ENCODE measurements around the gene RFC2. TPM values are rescaled to one million over a fixed set of nuclear protein-coding genes. Genes with fewer than 3 reads are reported as not detected.

RFC2 gene
- polyA plus RNA-seq, 1 of the 3 experiments (the other 2 are of a cell fraction): 31.2 TPM

- peaks cover 14% of the 10 kb centered on the region for H3F3A ChIP-seq (replicated peaks; ENCODE audit: insufficient read depth)
- no peaks in the 10 kb centered on the region for H3K27me3 ChIP-seq (ENCODE audit: insufficient read depth)
- ChIA-PET CTCF (interaction anchor here (1.1 to 2.1 kb wide), 3 partner anchors 42 to 153 kb away, joined by 4 to 5 read pairs (median 5); no protein-coding TSS in a partner anchor), POLR2A (no interaction called here)
- H3K9ac ChIP-seq: no peak overlapping the region
- H4K20me1 ChIP-seq (ENCODE audit: insufficient read depth): no peaks in the 10 kb centered on the region
- DNase-seq: no peak
- no peaks in the 10 kb centered on the region for H3K9me2 ChIP-seq
- peaks cover 3% of the 10 kb centered on the region in 2 experiments; a peak in 1 of 4 replicates for H3K4me1 ChIP-seq (ENCODE audit: control insufficient read depth in 1 of 2, insufficient read depth in 2 of 2, low read depth in 1 of 2, low read length in 1 of 2)
- H3K4me2 ChIP-seq: no peak overlapping the region
- WGBS (ENCODE audit: low lambda C conversion rate): 97% methylated on average over 6 of the region's 6 CpGs
- H3K27ac ChIP-seq (ENCODE audit: low read depth in 2 of 2, low read length in 1 of 2): no peak overlapping the region
- no peak overlapping the region for H3K4me3 ChIP-seq (ENCODE audit: low read depth in 2 of 2, low read length in 1 of 2)
- H3K79me2 ChIP-seq (ENCODE audit: insufficient read depth): peaks cover 16% of the 10 kb centered on the region
- no peak overlapping the region for H2AFZ ChIP-seq (ENCODE audit: low read depth)
- TF ChIP-seq FOXM1 (IDR thresholded peaks at IDR 0.05; ENCODE audit: low read depth): no peak
- no peak for TF ChIP-seq RAD21 (IDR thresholded peaks at IDR 0.05; ENCODE audit: low read length)
- TF ChIP-seq, protein P1, sequence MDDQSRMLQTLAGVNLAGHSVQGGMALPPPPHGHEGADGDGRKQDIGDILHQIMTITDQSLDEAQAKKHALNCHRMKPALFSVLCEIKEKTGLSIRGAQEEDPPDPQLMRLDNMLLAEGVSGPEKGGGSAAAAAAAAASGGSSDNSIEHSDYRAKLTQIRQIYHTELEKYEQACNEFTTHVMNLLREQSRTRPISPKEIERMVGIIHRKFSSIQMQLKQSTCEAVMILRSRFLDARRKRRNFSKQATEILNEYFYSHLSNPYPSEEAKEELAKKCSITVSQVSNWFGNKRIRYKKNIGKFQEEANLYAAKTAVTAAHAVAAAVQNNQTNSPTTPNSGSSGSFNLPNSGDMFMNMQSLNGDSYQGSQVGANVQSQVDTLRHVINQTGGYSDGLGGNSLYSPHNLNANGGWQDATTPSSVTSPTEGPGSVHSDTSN (IDR thresholded peaks at IDR 0.05): no peak
- no peak for TF ChIP-seq SMC3 (IDR thresholded peaks at IDR 0.05; ENCODE audit: low read depth, low read length)
- H3K9me3 ChIP-seq: no peaks in the 10 kb centered on the region
- H3K36me3 ChIP-seq (replicated peaks in 1 of 2; ENCODE audit: control insufficient read depth in 1 of 2, insufficient read depth in 2 of 2, low read length in 1 of 2): peaks cover 10 to 55% of the 10 kb centered on the region in 2 experiments
These were observed 6.0 kb downstream of the RFC2 start for GRCh38 chr7:74248156-74248555.

GRCh38 chr7:74246497-74246896, 7.7 kb downstream of the RFC2 start:
- no peaks in the 10 kb centered on the region for H4K20me1 ChIP-seq (ENCODE audit: insufficient read depth)
- no peak overlapping the region for H2AFZ ChIP-seq (ENCODE audit: low read depth)
- peaks cover 16 to 66% of the 10 kb centered on the region in 2 experiments for H3K36me3 ChIP-seq (replicated peaks in 1 of 2; ENCODE audit: control insufficient read depth in 1 of 2, insufficient read depth in 2 of 2, low read length in 1 of 2)
- no peak overlapping the region for H3K4me3 ChIP-seq (ENCODE audit: low read depth in 2 of 2, low read length in 1 of 2)
- ChIA-PET CTCF (no interaction called here), POLR2A (no interaction called here)
- no peak overlapping the region for H3K4me2 ChIP-seq
- 67% methylated on average over 4 of the region's 4 CpGs for WGBS (ENCODE audit: low lambda C conversion rate)
- no peaks in the 10 kb centered on the region for H3K9me2 ChIP-seq
- no peaks in the 10 kb centered on the region for H3K4me1 ChIP-seq (ENCODE audit: control insufficient read depth in 1 of 2, insufficient read depth in 2 of 2, low read depth in 1 of 2, low read length in 1 of 2)
- no peaks in the 10 kb centered on the region for H3K9me3 ChIP-seq
- no peak overlapping the region for H3K27ac ChIP-seq (ENCODE audit: low read depth in 2 of 2, low read length in 1 of 2)
- H3K27me3 ChIP-seq (ENCODE audit: insufficient read depth): no peaks in the 10 kb centered on the region
- H3K9ac ChIP-seq: no peak overlapping the region
- no peaks in the 10 kb centered on the region; the same call in 1 of the 2 replicates for H3K79me2 ChIP-seq (ENCODE audit: insufficient read depth)
- H3F3A ChIP-seq (replicated peaks; ENCODE audit: insufficient read depth): peaks cover 14% of the 10 kb centered on the region
- DNase-seq: no peak
- TF ChIP-seq, protein P2, sequence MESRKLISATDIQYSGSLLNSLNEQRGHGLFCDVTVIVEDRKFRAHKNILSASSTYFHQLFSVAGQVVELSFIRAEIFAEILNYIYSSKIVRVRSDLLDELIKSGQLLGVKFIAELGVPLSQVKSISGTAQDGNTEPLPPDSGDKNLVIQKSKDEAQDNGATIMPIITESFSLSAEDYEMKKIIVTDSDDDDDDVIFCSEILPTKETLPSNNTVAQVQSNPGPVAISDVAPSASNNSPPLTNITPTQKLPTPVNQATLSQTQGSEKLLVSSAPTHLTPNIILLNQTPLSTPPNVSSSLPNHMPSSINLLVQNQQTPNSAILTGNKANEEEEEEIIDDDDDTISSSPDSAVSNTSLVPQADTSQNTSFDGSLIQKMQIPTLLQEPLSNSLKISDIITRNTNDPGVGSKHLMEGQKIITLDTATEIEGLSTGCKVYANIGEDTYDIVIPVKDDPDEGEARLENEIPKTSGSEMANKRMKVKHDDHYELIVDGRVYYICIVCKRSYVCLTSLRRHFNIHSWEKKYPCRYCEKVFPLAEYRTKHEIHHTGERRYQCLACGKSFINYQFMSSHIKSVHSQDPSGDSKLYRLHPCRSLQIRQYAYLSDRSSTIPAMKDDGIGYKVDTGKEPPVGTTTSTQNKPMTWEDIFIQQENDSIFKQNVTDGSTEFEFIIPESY (IDR thresholded peaks at IDR 0.05; ENCODE audit: borderline replicate concordance, low read depth): no peak
- TF ChIP-seq FOXJ3 (CRISPR knock-in tag; IDR thresholded peaks at IDR 0.05): no peak
- TF ChIP-seq, protein P3, sequence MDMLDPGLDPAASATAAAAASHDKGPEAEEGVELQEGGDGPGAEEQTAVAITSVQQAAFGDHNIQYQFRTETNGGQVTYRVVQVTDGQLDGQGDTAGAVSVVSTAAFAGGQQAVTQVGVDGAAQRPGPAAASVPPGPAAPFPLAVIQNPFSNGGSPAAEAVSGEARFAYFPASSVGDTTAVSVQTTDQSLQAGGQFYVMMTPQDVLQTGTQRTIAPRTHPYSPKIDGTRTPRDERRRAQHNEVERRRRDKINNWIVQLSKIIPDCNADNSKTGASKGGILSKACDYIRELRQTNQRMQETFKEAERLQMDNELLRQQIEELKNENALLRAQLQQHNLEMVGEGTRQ (IDR thresholded peaks at IDR 0.05; ENCODE audit: borderline replicate concordance, low read depth, low read length): no peak

DNA sequence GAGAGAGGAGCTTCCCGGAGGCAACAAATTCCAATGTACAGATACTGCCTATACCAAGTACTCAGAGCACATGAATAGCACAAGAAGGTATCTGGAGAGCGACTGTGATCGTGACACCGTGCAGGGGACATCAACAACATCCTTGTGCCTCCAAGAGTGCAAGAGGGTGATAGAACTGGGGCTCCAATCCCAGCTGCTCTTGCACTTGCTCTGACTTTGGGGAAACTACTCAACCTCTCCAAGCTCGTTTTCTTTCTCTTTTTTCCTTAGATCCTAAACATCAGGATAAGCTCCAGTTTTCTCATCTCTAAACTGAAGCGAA, 12.1 kb downstream of the RFC2 start:
- Histone ChIP-seq H3F3A (replicated peaks; ENCODE audit: insufficient read depth) (peaks cover 11% of the 10 kb centered on the region), H3K4me2 (no peak overlapping the region), H3K9me3 (no peaks in the 10 kb centered on the region), H3K27ac (ENCODE audit: low read depth in 2 of 2, low read length in 1 of 2) (no peak overlapping the region), H3K4me1 (ENCODE audit: control insufficient read depth in 1 of 2, insufficient read depth in 2 of 2, low read depth in 1 of 2, low read length in 1 of 2) (no peaks in the 10 kb centered on the region), H3K4me3 (ENCODE audit: low read depth in 2 of 2, low read length in 1 of 2) (no peak overlapping the region), H3K79me2 (ENCODE audit: insufficient read depth) (no peaks in the 10 kb centered on the region; the same call in 1 of the 2 replicates), H3K27me3 (ENCODE audit: insufficient read depth) (no peaks in the 10 kb centered on the region), H3K36me3 (replicated peaks in 1 of 2; ENCODE audit: control insufficient read depth in 1 of 2, insufficient read depth in 2 of 2, low read length in 1 of 2) (peaks cover 32 to 54% of the 10 kb centered on the region in 2 experiments), H4K20me1 (ENCODE audit: insufficient read depth) (no peaks in the 10 kb centered on the region), H2AFZ (ENCODE audit: low read depth) (no peak overlapping the region), H3K9ac (no peak overlapping the region), H3K9me2 (no peaks in the 10 kb centered on the region)
- CTCF ChIA-PET: interaction anchor here (2.0 kb wide), 1 partner anchor 159 kb away, joined by 12 read pairs; no protein-coding TSS in a partner anchor
- TF ChIP-seq GATA2 (CRISPR knock-in tag; IDR thresholded peaks at IDR 0.05) (no peak), RAD21 (IDR thresholded peaks at IDR 0.05; ENCODE audit: low read length) (no peak), EP300 (IDR thresholded peaks at IDR 0.05; ENCODE audit: borderline replicate concordance in 1 of 2, low read depth in 1 of 2, low read length in 1 of 2) (no peak), MEF2A (IDR thresholded peaks at IDR 0.05; ENCODE audit: borderline replicate concordance, low read depth) (no peak), RFX5 (IDR thresholded peaks at IDR 0.05; ENCODE audit: low read length) (no peak), RXRA (IDR thresholded peaks at IDR 0.05; ENCODE audit: borderline replicate concordance, low read depth) (no peak), YY1 (IDR thresholded peaks at IDR 0.05; ENCODE audit: low read depth) (no peak), TEAD4 (IDR thresholded peaks at IDR 0.05; ENCODE audit: borderline replicate concordance, insufficient read depth) (no peak), JUND (IDR thresholded peaks at IDR 0.05) (no peak), SMC3 (IDR thresholded peaks at IDR 0.05; ENCODE audit: low read depth, low read length) (no peak)
- POLR2A ChIA-PET: no interaction called here
- 93% methylated on average over 6 of the region's 6 CpGs for WGBS (ENCODE audit: low lambda C conversion rate)
- DNase-seq: no peak
